PC-9 (cell line): ENCODE measurements around the gene PIAS4. TPM values are rescaled to one million over a fixed set of nuclear protein-coding genes. Genes with fewer than 3 reads are reported as not detected.
A peak's percentile ranks its signal among the peaks of the same experiment; 100 is the strongest.

ENCODE experiments used
- BruUV-seq: library from RNA; stranded (reverse); fragments of 400-500 nt; replicated peaks from 2 replicates; lab custom pipeline; 2021; lab: Mats Ljungman, UMichigan
- CTCF ChIA-PET: fragments of 300-600 bp; sonication (Branson Sonifier 250); formaldehyde crosslinking; loops from one replicate; lab custom pipeline; 2022; ENCODE audit warnings: antibody characterized with exemption; lab: Charles Lee
- POLR2A ChIA-PET: fragments of 300-600 bp; sonication (Branson Sonifier 250); formaldehyde crosslinking; loops from one replicate; lab custom pipeline; 2022; ENCODE audit warnings: antibody characterized with exemption; ENCODE audit not compliant: unreplicated experiment; lab: Charles Lee
- DNase-seq, 2 experiments: peaks; one replicate each; pipeline versions ENCODE4 v3.0.0 to v3.0.0-alpha.2; 2015 to 2022; ENCODE audit warnings: mixed read lengths in 1 of 2
- H2AFZ ChIP-seq: fragments of 200-600 bp; sonication (generic); 2 replicates; pipeline ENCODE4 v1.8.1; 2017; ENCODE audit warnings: antibody characterized with exemption
- H3F3A ChIP-seq: fragments of 200-600 bp; sonication (generic); 2 replicates; pipeline ENCODE4 v1.8.1; 2017; ENCODE audit warnings: antibody characterized with exemption, mild to moderate bottlenecking, low read depth; ENCODE audit not compliant: insufficient read depth
- H3K27ac ChIP-seq: fragments of 200-600 bp; sonication (generic); 2 replicates; pipeline ENCODE4 v1.6.1; 2016; ENCODE audit warnings: mixed run types
- H3K27me3 ChIP-seq: fragments of 200-600 bp; sonication (generic); 2 replicates; pipeline ENCODE4 v1.6.1; 2016; ENCODE audit warnings: low read depth, mixed run types; ENCODE audit not compliant: insufficient read depth
- H3K36me3 ChIP-seq: fragments of 200-600 bp; sonication (generic); 2 replicates; pipeline ENCODE4 v1.6.1; 2016; ENCODE audit warnings: low read depth, mixed run types
- H3K4me1 ChIP-seq: fragments of 200-600 bp; sonication (generic); replicated peaks from 2 replicates; pipeline ENCODE4 v1.6.1; 2016; ENCODE audit warnings: mixed run types; ENCODE audit not compliant: insufficient read depth
- H3K4me2 ChIP-seq: fragments of 200-600 bp; sonication (generic); 2 replicates; pipeline ENCODE4 v1.6.1; 2017; ENCODE audit warnings: mixed run types
- H3K4me3 ChIP-seq: fragments of 200-600 bp; sonication (generic); 2 replicates; pipeline ENCODE4 v1.6.1; 2016; ENCODE audit warnings: mixed run types
- H3K79me2 ChIP-seq: fragments of 200-600 bp; sonication (generic); 2 replicates; pipeline ENCODE4 v1.6.1; 2017; ENCODE audit warnings: low read depth, mixed run types
- H3K9me2 ChIP-seq: fragments of 200-600 bp; sonication (generic); 2 replicates; pipeline ENCODE4 v1.8.1; 2017; ENCODE audit warnings: mild to moderate bottlenecking; ENCODE audit not compliant: insufficient read depth
- H3K9me3 ChIP-seq: fragments of 200-600 bp; sonication (generic); 2 replicates; pipeline ENCODE4 v1.8.1; 2016; ENCODE audit warnings: low read depth; ENCODE audit not compliant: insufficient read depth
- H4K20me1 ChIP-seq: fragments of 200-600 bp; sonication (generic); 2 replicates; pipeline ENCODE4 v1.8.1; 2017; ENCODE audit not compliant: insufficient read depth
- EZH2 ChIP-seq: fragments of 200-600 bp; sonication (generic); IDR thresholded peaks from 2 replicates; pipeline ENCODE4 v1.8.0; 2017; ENCODE audit warnings: antibody characterized with exemption, low read depth
- intact Hi-C: fragments of 100-400 bp; cut with micrococcal nuclease; formaldehyde crosslinking; loops from one replicate; pipeline ENCODE4 v1.10.0; 2022; ENCODE audit not compliant: unreplicated experiment
- total RNA-seq: library from RNA; stranded (reverse); gene quantifications from 2 replicates; pipeline ENCODE4 v1.2.3, GENCODE V29; 2021
- TF ChIP-seq, protein P1 (sequence below): fragments of 200-600 bp; sonication (generic); conservative IDR thresholded peaks from 2 replicates; pipeline ENCODE4 v1.6.1; 2017; ENCODE audit warnings: mixed run types, antibody characterized with exemption, mild to moderate bottlenecking, moderate library complexity

PIAS4 gene
- total RNA-seq, 1 experiment from 2014 or later = 26.5 TPM

- Histone ChIP-seq H3K27me3 (no peaks in the 10 kb centered on the region), H4K20me1 (peaks cover 54% of the 10 kb centered on the region), H2AFZ (no peak overlapping the region), H3K9me3 (no peaks in the 10 kb centered on the region), H3F3A (peaks cover 45% of the 10 kb centered on the region; the same call in 1 of the 2 replicates), H3K27ac (peak overlapping the region; percentile 96), H3K4me3 (peak overlapping the region; percentile 47; the same call in 1 of the 2 replicates), H3K9me2 (no peaks in the 10 kb centered on the region), H3K79me2 (peaks cover 99% of the 10 kb centered on the region), H3K36me3 (no peaks in the 10 kb centered on the region), H3K4me1 (peaks cover 63% of the 10 kb centered on the region), H3K4me2 (peak overlapping the region; percentile 91; the same call in 1 of the 2 replicates)
- CTCF ChIA-PET = no interaction called here
- TF ChIP-seq, protein P1, sequence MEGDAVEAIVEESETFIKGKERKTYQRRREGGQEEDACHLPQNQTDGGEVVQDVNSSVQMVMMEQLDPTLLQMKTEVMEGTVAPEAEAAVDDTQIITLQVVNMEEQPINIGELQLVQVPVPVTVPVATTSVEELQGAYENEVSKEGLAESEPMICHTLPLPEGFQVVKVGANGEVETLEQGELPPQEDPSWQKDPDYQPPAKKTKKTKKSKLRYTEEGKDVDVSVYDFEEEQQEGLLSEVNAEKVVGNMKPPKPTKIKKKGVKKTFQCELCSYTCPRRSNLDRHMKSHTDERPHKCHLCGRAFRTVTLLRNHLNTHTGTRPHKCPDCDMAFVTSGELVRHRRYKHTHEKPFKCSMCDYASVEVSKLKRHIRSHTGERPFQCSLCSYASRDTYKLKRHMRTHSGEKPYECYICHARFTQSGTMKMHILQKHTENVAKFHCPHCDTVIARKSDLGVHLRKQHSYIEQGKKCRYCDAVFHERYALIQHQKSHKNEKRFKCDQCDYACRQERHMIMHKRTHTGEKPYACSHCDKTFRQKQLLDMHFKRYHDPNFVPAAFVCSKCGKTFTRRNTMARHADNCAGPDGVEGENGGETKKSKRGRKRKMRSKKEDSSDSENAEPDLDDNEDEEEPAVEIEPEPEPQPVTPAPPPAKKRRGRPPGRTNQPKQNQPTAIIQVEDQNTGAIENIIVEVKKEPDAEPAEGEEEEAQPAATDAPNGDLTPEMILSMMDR = no peak
- no peak for TF ChIP-seq EZH2
- POLR2A ChIA-PET = interaction anchor here (0.7 kb wide), 1 partner anchor 18 kb away, joined by 3 read pairs; no protein-coding TSS in a partner anchor
- intact Hi-C loops = loop anchor here (5.0 to 10.0 kb wide), 2 partner anchors 73 to 85 kb away; partner anchors contain the start of gene EEF2
- DNase-seq = peak in 1 of 2 experiments; percentile 68
- no TSS peak for BruUV-seq
Observed at GRCh38 chr19:4059891-4060620, 52.5 kb downstream of the PIAS4 start.

DNA sequence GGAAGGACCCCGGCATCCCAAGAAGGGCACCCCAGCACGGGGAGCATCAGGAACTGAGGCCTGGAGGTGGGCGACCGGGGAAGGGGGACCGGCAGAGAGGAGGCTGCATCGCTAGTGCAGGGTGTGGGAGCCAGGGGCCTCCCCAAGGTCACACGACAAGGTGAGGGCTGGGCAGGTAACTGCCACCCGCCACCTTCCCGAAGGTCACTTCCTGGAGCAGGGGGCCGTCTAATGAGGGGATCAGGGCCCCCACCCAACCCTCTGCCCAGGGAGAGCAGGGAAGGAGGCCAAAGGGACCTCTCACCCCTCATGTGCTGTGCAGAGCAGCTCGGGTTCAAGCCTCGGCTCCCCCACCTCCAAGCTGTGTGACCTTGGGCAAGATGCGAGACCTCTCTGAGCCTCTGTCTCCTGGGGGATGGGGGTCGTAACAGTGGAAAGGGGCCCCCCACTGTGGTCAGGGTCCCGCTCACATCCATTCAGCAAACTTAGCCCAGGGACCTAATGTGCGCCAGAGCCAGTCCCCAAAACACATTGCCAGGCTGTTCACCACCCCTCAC lies 53.2 kb downstream of the PIAS4 start:
- CTCF ChIA-PET = no interaction called here
- Histone ChIP-seq H2AFZ (no peak overlapping the region), H3K9me3 (no peaks in the 10 kb centered on the region), H4K20me1 (peaks cover 49% of the 10 kb centered on the region), H3K4me2 (peak overlapping the region; percentile 91), H3K4me3 (peak overlapping the region; percentile 57; the same call in 1 of the 2 replicates), H3K27me3 (no peaks in the 10 kb centered on the region), H3K9me2 (no peaks in the 10 kb centered on the region), H3K27ac (peak overlapping the region; percentile 96), H3K4me1 (peaks cover 63% of the 10 kb centered on the region), H3K79me2 (peaks cover 93% of the 10 kb centered on the region), H3K36me3 (no peaks in the 10 kb centered on the region), H3F3A (peaks cover 44% of the 10 kb centered on the region; the same call in 1 of the 2 replicates)
- DNase-seq = no peak
- BruUV-seq = no TSS peak
- TF ChIP-seq EZH2 = no peak
- TF ChIP-seq, protein P1 = no peak
- intact Hi-C loops = loop anchor here (5.0 to 10.0 kb wide), 2 partner anchors 73 to 84 kb away; partner anchors contain the start of gene EEF2
- POLR2A ChIA-PET = no interaction called here

DNA sequence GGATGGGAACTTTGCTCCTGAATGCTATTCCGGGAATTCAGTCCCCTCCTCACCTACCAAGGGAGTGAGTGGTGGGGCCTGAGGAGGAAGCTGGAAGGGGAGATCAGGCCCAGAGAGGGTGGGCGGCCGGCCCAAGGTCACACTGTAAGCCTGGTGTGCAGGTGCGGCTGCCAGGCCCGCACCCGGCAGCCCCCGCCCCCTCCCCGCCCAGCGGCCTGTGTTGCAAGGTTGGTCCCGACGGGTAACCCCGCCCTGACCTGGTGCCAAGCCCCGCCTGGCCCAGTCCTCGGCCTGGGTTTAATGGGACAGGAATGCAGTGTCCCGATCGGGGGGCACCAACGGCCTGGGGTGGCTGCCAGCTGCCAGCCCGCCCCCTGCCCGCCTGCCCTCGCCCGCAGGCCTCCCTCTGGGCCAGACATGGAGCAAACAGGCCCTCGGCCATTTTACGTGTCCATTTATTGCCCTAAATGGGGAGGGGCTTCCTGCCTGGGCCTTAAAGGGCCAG lies 53.7 kb downstream of the PIAS4 start:
- POLR2A ChIA-PET = no interaction called here
- CTCF ChIA-PET = no interaction called here
- H3K27me3 ChIP-seq = no peaks in the 10 kb centered on the region
- peak overlapping the region; percentile 91 for H3K4me2 ChIP-seq
- DNase-seq = peak; percentile 64 to 79
- TF ChIP-seq, protein P1 = no peak
- TF ChIP-seq EZH2 = no peak
- peaks cover 44% of the 10 kb centered on the region for H4K20me1 ChIP-seq
- H3K9me3 ChIP-seq = no peaks in the 10 kb centered on the region
- H3K79me2 ChIP-seq = peaks cover 87% of the 10 kb centered on the region
- no peaks in the 10 kb centered on the region for H3K36me3 ChIP-seq
- peak overlapping the region; percentile 96 for H3K27ac ChIP-seq
- H3K9me2 ChIP-seq = no peaks in the 10 kb centered on the region
- H3K4me1 ChIP-seq = peaks cover 63% of the 10 kb centered on the region
- H2AFZ ChIP-seq = no peak overlapping the region
- intact Hi-C loops = loop anchor here (5.0 to 10.0 kb wide), 2 partner anchors 74 to 84 kb away; partner anchors contain the start of gene EEF2
- peak overlapping the region; percentile 57; the same call in 1 of the 2 replicates for H3K4me3 ChIP-seq
- no TSS peak for BruUV-seq
- peaks cover 39% of the 10 kb centered on the region; the same call in 1 of the 2 replicates for H3F3A ChIP-seq
